Mesenchymal stem cell (in vitro differentiated cells and primary cell): ENCODE measurements around the gene MIS18A.

Experiments used
- DNase-seq: peaks from one replicate; pipeline ENCODE4 v3.0.0-alpha.2; 2013
- H2AFZ ChIP-seq: one replicate; pipeline ENCODE4 v1.6.1; 2013; ENCODE audit warnings: low read depth, mild to moderate bottlenecking, control low read depth, inconsistent platforms, low read length, moderate library complexity
- H2AK5ac ChIP-seq: 2 replicates; pipeline ENCODE4 v1.6.1; 2013; ENCODE audit warnings: low read length, moderate library complexity, mild to moderate bottlenecking, inconsistent platforms; ENCODE audit not compliant: severe bottlenecking
- H2BK120ac ChIP-seq: one replicate; pipeline ENCODE4 v1.6.1; 2013; ENCODE audit warnings: low read depth, mild to moderate bottlenecking, inconsistent platforms, low read length, moderate library complexity
- H2BK12ac ChIP-seq, 2 experiments: one replicate each; pipeline ENCODE4 v1.6.1; 2013; ENCODE audit warnings: inconsistent platforms in 2 of 2, low read length in 2 of 2, mild to moderate bottlenecking in 2 of 2, moderate library complexity in 2 of 2, control low read depth in 1 of 2
- H2BK15ac ChIP-seq: one replicate; pipeline ENCODE4 v1.6.1; 2013; ENCODE audit warnings: mild to moderate bottlenecking, low read depth, inconsistent platforms; ENCODE audit not compliant: poor library complexity, severe bottlenecking
- H2BK5ac ChIP-seq: 2 replicates; pipeline ENCODE4 v1.6.1; 2013; ENCODE audit warnings: low read depth, mild to moderate bottlenecking, low read length, control low read depth, inconsistent platforms; ENCODE audit not compliant: poor library complexity, severe bottlenecking
- H3K14ac ChIP-seq, 2 experiments: one replicate each; pipeline ENCODE4 v1.6.1; 2013; ENCODE audit warnings: inconsistent platforms in 2 of 2, low read length in 2 of 2, control low read depth in 1 of 2, mild to moderate bottlenecking in 1 of 2, moderate library complexity in 1 of 2
- H3K18ac ChIP-seq, 2 experiments: one replicate each; pipeline ENCODE4 v1.6.1; 2013; ENCODE audit warnings: inconsistent platforms in 2 of 2, low read length in 2 of 2, control low read depth in 1 of 2, low read depth in 1 of 2, mild to moderate bottlenecking in 1 of 2
- H3K23ac ChIP-seq, 2 experiments: one replicate each; pipeline ENCODE4 v1.6.1; 2013; ENCODE audit warnings: inconsistent platforms in 2 of 2, low read length in 2 of 2, mild to moderate bottlenecking in 2 of 2, moderate library complexity in 2 of 2, control low read depth in 1 of 2
- H3K27ac ChIP-seq: 2 replicates; pipeline ENCODE4 v1.5.1; 2013; ENCODE audit warnings: mild to moderate bottlenecking, moderate library complexity, low read length, control low read depth, inconsistent platforms; ENCODE audit not compliant: poor library complexity, severe bottlenecking
- H3K27me3 ChIP-seq, 2 experiments: 2 replicates each; pipeline versions ENCODE4 v1.6.1 to v1.7.0; 2013; ENCODE audit warnings: low read length in 2 of 2, mild to moderate bottlenecking in 2 of 2, moderate library complexity in 2 of 2, control low read depth in 1 of 2, inconsistent platforms in 1 of 2; ENCODE audit not compliant: control insufficient read depth in 1 of 2, insufficient read depth in 1 of 2
- H3K36me3 ChIP-seq, 2 experiments: 2 replicates each; pipeline versions ENCODE4 v1.6.1 to v1.7.0; 2013; ENCODE audit warnings: low read length in 2 of 2, control low read depth in 1 of 2, inconsistent platforms in 1 of 2, low read depth in 1 of 2, mild to moderate bottlenecking in 1 of 2; ENCODE audit not compliant: insufficient read depth in 2 of 2, control insufficient read depth in 1 of 2
- H3K4ac ChIP-seq, 2 experiments: one replicate each; pipeline ENCODE4 v1.6.1; 2013; ENCODE audit warnings: inconsistent platforms in 2 of 2, low read length in 2 of 2, mild to moderate bottlenecking in 2 of 2, moderate library complexity in 2 of 2, control low read depth in 1 of 2, low read depth in 1 of 2
- H3K4me1 ChIP-seq: 2 replicates; pipeline ENCODE4 v1.6.1; 2013; ENCODE audit warnings: low read depth, low read length, control low read depth; ENCODE audit not compliant: control insufficient read depth, insufficient read depth
- H3K4me2 ChIP-seq: 2 replicates; pipeline ENCODE4 v1.6.1; 2013; ENCODE audit warnings: low read length, mild to moderate bottlenecking, inconsistent platforms; ENCODE audit not compliant: poor library complexity, severe bottlenecking
- H3K4me3 ChIP-seq, 2 experiments: 2 replicates each; pipeline versions ENCODE4 v1.5.1 to v1.7.0; 2013; ENCODE audit warnings: low read length in 2 of 2, mild to moderate bottlenecking in 2 of 2, control low read depth in 1 of 2, low read depth in 1 of 2; ENCODE audit not compliant: insufficient read depth in 1 of 2
- H3K79me1 ChIP-seq: replicated peaks from 2 replicates; pipeline ENCODE4 v1.6.1; 2013; ENCODE audit warnings: mild to moderate bottlenecking, control low read depth, low read length, inconsistent platforms; ENCODE audit not compliant: poor library complexity, severe bottlenecking
- H3K9ac ChIP-seq: 2 replicates; pipeline ENCODE4 v1.7.0; 2013; ENCODE audit warnings: mild to moderate bottlenecking, low read length, moderate library complexity
- H3K9me3 ChIP-seq: 2 replicates; pipeline ENCODE4 v1.7.0; 2013; ENCODE audit warnings: mild to moderate bottlenecking, low read length; ENCODE audit not compliant: control insufficient read depth
- H4K8ac ChIP-seq: one replicate; pipeline ENCODE4 v1.6.1; 2013; ENCODE audit warnings: inconsistent platforms, mild to moderate bottlenecking, low read length, moderate library complexity
- H4K91ac ChIP-seq: one replicate; pipeline ENCODE4 v1.6.1; 2013; ENCODE audit warnings: mild to moderate bottlenecking, low read length, inconsistent platforms
- WGBS: methylation state at CpG from one replicate; pipeline ENCODE4 v1.1.7; 2013; ENCODE audit warnings: mixed read lengths; 5-methylcytosine and 5-hydroxymethylcytosine counted together

Gene MIS18A

GRCh38 chr21:32314806-32315205, 36.0 kb upstream of the MIS18A start:
- Histone ChIP-seq H2BK12ac (no peak overlapping the region), H3K4me3 (no peak overlapping the region), H2BK120ac (no peak overlapping the region), H3K4me2 (no peak overlapping the region), H2AK5ac (no peak overlapping the region), H2BK5ac (no peak overlapping the region), H4K91ac (no peak overlapping the region), H3K4me1 (peaks cover 15% of the 10 kb centered on the region), H4K8ac (no peak overlapping the region), H3K27ac (no peak overlapping the region), H3K9me3 (no peaks in the 10 kb centered on the region), H2AFZ (no peak overlapping the region), H3K36me3 (peaks cover 66 to 80% of the 10 kb centered on the region in 2 experiments), H3K18ac (no peak overlapping the region), H3K79me1 (peaks cover 49% of the 10 kb centered on the region), H3K23ac (no peak overlapping the region), H3K9ac (no peak overlapping the region), H3K14ac (no peak overlapping the region), H3K27me3 (no peaks in the 10 kb centered on the region), H3K4ac (no peak overlapping the region), H2BK15ac (no peak overlapping the region)
- WGBS = 98% methylated on average over 16 of the region's 16 CpGs
- no peak for DNase-seq

- peaks cover 15% of the 10 kb centered on the region for H3K4me1 ChIP-seq
- no peak for DNase-seq
- H4K8ac ChIP-seq = no peak overlapping the region
- no peaks in the 10 kb centered on the region for H3K9me3 ChIP-seq
- H2BK12ac ChIP-seq = no peak overlapping the region
- no peaks in the 10 kb centered on the region for H3K27me3 ChIP-seq
- 99% methylated on average over 5 of the region's 6 CpGs for WGBS
- no peak overlapping the region for H3K9ac ChIP-seq
- no peak overlapping the region for H3K27ac ChIP-seq
- H3K23ac ChIP-seq = no peak overlapping the region
- H3K4me2 ChIP-seq = no peak overlapping the region
- H3K79me1 ChIP-seq = peaks cover 46% of the 10 kb centered on the region
- H2BK15ac ChIP-seq = no peak overlapping the region
- H3K36me3 ChIP-seq = peaks cover 68 to 71% of the 10 kb centered on the region in 2 experiments
- H3K4ac ChIP-seq = no peak overlapping the region
- no peak overlapping the region for H4K91ac ChIP-seq
- H2BK5ac ChIP-seq = no peak overlapping the region
- H3K18ac ChIP-seq = no peak overlapping the region
- H3K4me3 ChIP-seq = no peak overlapping the region
- H3K14ac ChIP-seq = no peak overlapping the region
- no peak overlapping the region for H2BK120ac ChIP-seq
- no peak overlapping the region for H2AK5ac ChIP-seq
- H2AFZ ChIP-seq = no peak overlapping the region
These were observed 34.1 kb upstream of the MIS18A start for GRCh38 chr21:32312976-32313375.

DNA sequence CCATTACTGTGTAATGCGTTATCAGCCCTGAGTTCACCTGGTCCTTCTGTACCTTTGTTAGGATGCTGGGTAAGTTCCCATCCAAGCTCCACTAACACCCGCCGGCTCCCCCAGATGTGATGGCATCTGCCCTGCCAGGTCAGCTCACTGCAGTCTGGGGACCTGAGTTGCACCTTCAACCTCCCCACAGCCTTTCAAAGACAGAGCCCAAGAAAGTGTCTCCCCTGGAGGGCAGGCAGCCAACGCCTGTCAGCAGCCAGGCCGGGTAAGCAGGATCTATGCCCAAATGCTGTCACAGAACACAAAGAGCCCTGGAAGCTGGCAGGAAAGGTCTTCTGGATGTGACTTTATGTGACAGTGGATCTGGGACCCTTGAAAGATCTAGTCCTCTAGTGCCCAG, 33.5 kb upstream of the MIS18A start:
- no peak overlapping the region for H3K9ac ChIP-seq
- H3K79me1 ChIP-seq = peaks cover 40% of the 10 kb centered on the region
- no peak overlapping the region for H3K14ac ChIP-seq
- no peak overlapping the region for H2AK5ac ChIP-seq
- H2BK12ac ChIP-seq = no peak overlapping the region
- H4K91ac ChIP-seq = no peak overlapping the region
- no peak overlapping the region for H2BK120ac ChIP-seq
- H4K8ac ChIP-seq = no peak overlapping the region
- no peak overlapping the region for H2BK5ac ChIP-seq
- H3K27me3 ChIP-seq = no peaks in the 10 kb centered on the region
- no peak overlapping the region for H3K4me3 ChIP-seq
- H3K36me3 ChIP-seq = peaks cover 63 to 69% of the 10 kb centered on the region in 2 experiments
- H2BK15ac ChIP-seq = no peak overlapping the region
- H3K4me1 ChIP-seq = peaks cover 17% of the 10 kb centered on the region
- H3K23ac ChIP-seq = no peak overlapping the region
- no peak overlapping the region for H3K27ac ChIP-seq
- no peak overlapping the region for H3K4ac ChIP-seq
- H3K18ac ChIP-seq = no peak overlapping the region
- no peak overlapping the region for H2AFZ ChIP-seq
- 95% methylated on average over 5 of the region's 5 CpGs for WGBS
- no peak for DNase-seq
- no peaks in the 10 kb centered on the region for H3K9me3 ChIP-seq
- H3K4me2 ChIP-seq = no peak overlapping the region

GRCh38 chr21:32311621-32312020, 32.8 kb upstream of the MIS18A start:
- Histone ChIP-seq H2BK12ac (no peak overlapping the region), H2BK15ac (no peak overlapping the region), H3K18ac (no peak overlapping the region), H3K36me3 (peaks cover 57 to 67% of the 10 kb centered on the region in 2 experiments), H3K4me2 (no peak overlapping the region), H3K23ac (no peak overlapping the region), H3K9me3 (no peaks in the 10 kb centered on the region), H3K9ac (no peak overlapping the region), H2BK5ac (no peak overlapping the region), H2AK5ac (no peak overlapping the region), H4K91ac (no peak overlapping the region), H3K4me3 (no peak overlapping the region), H4K8ac (no peak overlapping the region), H2BK120ac (no peak overlapping the region), H3K27me3 (no peaks in the 10 kb centered on the region), H3K14ac (no peak overlapping the region), H3K79me1 (peaks cover 35% of the 10 kb centered on the region), H2AFZ (no peak overlapping the region), H3K27ac (no peak overlapping the region), H3K4me1 (peaks cover 16% of the 10 kb centered on the region), H3K4ac (no peak overlapping the region)
- DNase-seq = no peak
- WGBS = 96% methylated on average over 9 of the region's 9 CpGs
